ENCODE results near the gene IL34. TPM values are rescaled to one million over a fixed set of nuclear protein-coding genes. Genes with fewer than 3 reads are reported as not detected.

The IL34 gene
- total and polyA plus RNA-seq, 7 experiments from 2014 or later: 0.38 to 1.1 (median 0.50) TPM; not detected in 4

DNA sequence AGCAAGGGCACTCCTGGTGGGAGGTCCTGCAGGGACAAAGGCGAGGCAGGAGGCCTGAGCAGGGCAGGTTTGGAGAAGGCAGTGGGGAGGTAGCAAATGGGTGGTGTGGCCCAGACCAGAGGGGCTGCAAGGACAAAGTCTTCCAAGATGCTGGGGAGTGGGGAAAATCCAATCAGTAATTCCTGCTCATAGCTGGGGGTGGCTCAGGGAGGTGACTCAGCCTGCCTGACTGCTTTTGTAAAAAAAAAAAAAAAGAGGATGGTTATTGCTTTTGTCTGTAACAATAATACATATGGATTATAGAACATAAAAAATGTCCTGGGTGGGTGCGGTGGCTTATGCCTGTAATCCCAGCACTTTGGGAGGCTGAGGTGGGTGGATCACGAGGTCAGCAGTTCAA lies 5.2 kb downstream of the IL34 start:
- H3K27me3 Mint-ChIP-seq: peaks cover 0 to 3% (median 0%) of the 10 kb centered on the region in 5 donors
- no peak overlapping the region for H3K27ac ChIP-seq (ENCODE audit: low read depth, low read length)
- no peaks in the 10 kb centered on the region for H3K36me3 ChIP-seq (ENCODE audit: control insufficient read depth in 2 of 3, insufficient read depth in 3 of 3, low read length in 3 of 3)
- DNase-seq (no peak), ATAC-seq (no peak)
- peaks cover 0 to 3% of the 10 kb centered on the region in 2 donors for H3K4me1 ChIP-seq (ENCODE audit: control insufficient read depth in 2 of 2, insufficient read depth in 2 of 2, low read length in 2 of 2)
- H3K9me3 Mint-ChIP-seq: peaks cover 0 to 2% (median 0%) of the 10 kb centered on the region in 11 donors
- CTCF ChIA-PET: interaction anchor here (0.7 to 0.8 kb wide), 2 partner anchors 11 to 282 kb away, joined by 3 to 4 read pairs; no protein-coding TSS in a partner anchor
- intact Hi-C loops (cut with micrococcal nuclease): loop anchor here (5.0 to 10.0 kb wide), 4 partner anchors 74 to 269 kb away; no protein-coding TSS in a partner anchor
- no peaks in the 10 kb centered on the region for H3K36me3 Mint-ChIP-seq
- peak overlapping the region in 2 of 9 donors; percentile 4 to 32 for H3K27ac Mint-ChIP-seq
- H3K4me1 Mint-ChIP-seq: peaks cover 4 to 6% (median 5%) of the 10 kb centered on the region in 7 donors
- no peak overlapping the region for H3K4me3 Mint-ChIP-seq
- H3K9me3 ChIP-seq (ENCODE audit: control insufficient read depth in 2 of 3, low read length in 3 of 3): no peaks in the 10 kb centered on the region
- no peaks in the 10 kb centered on the region for H3K27me3 ChIP-seq (ENCODE audit: control insufficient read depth in 2 of 2, insufficient read depth in 2 of 2, low read length in 2 of 2)
- POLR2A ChIA-PET: no interaction called here
- no peak overlapping the region for H3K4me3 ChIP-seq (ENCODE audit: low read length)

DNA sequence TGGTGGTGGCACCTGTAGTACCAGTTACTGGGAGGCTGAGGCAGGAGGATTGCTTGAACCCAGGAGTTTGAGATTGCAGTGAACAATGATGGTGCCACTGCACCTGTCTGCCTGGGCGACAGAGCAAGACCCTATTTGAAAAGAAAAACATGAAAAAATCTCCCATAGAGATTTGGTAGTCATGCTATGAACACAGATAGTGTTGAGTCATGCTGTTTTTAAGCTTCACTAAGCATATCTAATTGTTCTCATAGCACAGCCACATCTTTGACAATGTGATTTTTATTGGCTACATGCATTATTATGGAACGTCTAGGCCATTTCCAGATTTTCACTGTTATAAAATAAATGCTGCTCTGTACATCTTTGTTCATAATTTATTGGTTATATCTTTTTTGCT lies 6.0 kb downstream of the IL34 start:
- Mint-ChIP-seq H3K9me3 (peaks cover 0 to 2% (median 0%) of the 10 kb centered on the region in 11 donors), H3K4me3 (no peak overlapping the region), H3K4me1 (peaks cover 4 to 6% (median 5%) of the 10 kb centered on the region in 7 donors), H3K36me3 (no peaks in the 10 kb centered on the region), H3K27ac (no peak overlapping the region), H3K27me3 (peaks cover 0 to 3% (median 0%) of the 10 kb centered on the region in 5 donors)
- intact Hi-C loops (cut with micrococcal nuclease): loop anchor here (2.0 to 10.0 kb wide), 5 partner anchors 75 to 270 kb away; no protein-coding TSS in a partner anchor
- H3K9me3 ChIP-seq (ENCODE audit: control insufficient read depth in 2 of 3, low read length in 3 of 3): no peaks in the 10 kb centered on the region
- DNase-seq: no peak
- no peaks in the 10 kb centered on the region for H3K27me3 ChIP-seq (ENCODE audit: control insufficient read depth in 2 of 2, insufficient read depth in 2 of 2, low read length in 2 of 2)
- H3K36me3 ChIP-seq (ENCODE audit: control insufficient read depth in 2 of 3, insufficient read depth in 3 of 3, low read length in 3 of 3): no peaks in the 10 kb centered on the region
- CTCF ChIA-PET: interaction anchor here (0.8 to 0.9 kb wide), 2 partner anchors 279 to 282 kb away, joined by 3 to 4 read pairs; no protein-coding TSS in a partner anchor
- H3K4me3 ChIP-seq (ENCODE audit: low read length): no peak overlapping the region
- peaks cover 0 to 3% of the 10 kb centered on the region in 2 donors for H3K4me1 ChIP-seq (ENCODE audit: control insufficient read depth in 2 of 2, insufficient read depth in 2 of 2, low read length in 2 of 2)
- POLR2A ChIA-PET: no interaction called here
- no peak overlapping the region for H3K27ac ChIP-seq (ENCODE audit: low read depth, low read length)
- ATAC-seq: no peak

DNA sequence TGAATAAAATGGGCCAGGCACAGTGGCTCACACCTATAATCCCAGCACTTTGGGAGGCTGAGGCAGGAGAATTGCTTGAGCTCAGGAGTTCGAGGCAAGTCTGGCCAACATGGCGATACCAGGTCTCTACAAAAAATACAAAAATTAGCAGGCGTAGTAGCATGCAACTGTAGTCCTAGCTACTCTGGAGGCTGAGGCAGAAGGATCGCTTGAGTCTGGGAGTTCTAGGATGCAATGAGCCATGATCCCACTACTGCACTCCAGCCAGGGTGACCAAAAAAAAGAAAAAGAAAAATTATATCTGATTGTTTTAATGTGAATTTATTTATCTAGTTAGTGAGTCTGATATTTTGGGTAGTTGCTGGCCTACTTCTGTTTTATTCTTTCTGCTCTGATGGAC lies 7.0 kb downstream of the IL34 start:
- no peak overlapping the region for H3K27ac ChIP-seq (ENCODE audit: low read depth, low read length)
- CTCF ChIA-PET: interaction anchor here (0.7 to 3.0 kb wide), 5 partner anchors 28 to 281 kb away, joined by 3 to 15 read pairs (median 3); no protein-coding TSS in a partner anchor
- Mint-ChIP-seq H3K36me3 (no peaks in the 10 kb centered on the region), H3K27me3 (peaks cover 0 to 3% (median 0%) of the 10 kb centered on the region in 5 donors), H3K4me1 (peaks cover 4 to 6% (median 5%) of the 10 kb centered on the region in 7 donors), H3K27ac (peak overlapping the region in 3 of 9 donors; percentile 3 to 60 (median 54)), H3K9me3 (peaks cover 0 to 2% (median 0%) of the 10 kb centered on the region in 11 donors), H3K4me3 (peak overlapping the region in 2 of 10 donors; percentile 50 to 52)
- intact Hi-C loops (cut with micrococcal nuclease): loop anchor here (1.0 to 10.0 kb wide), 9 partner anchors 76 to 1257 kb away; no protein-coding TSS in a partner anchor
- no peaks in the 10 kb centered on the region for H3K36me3 ChIP-seq (ENCODE audit: control insufficient read depth in 2 of 3, insufficient read depth in 3 of 3, low read length in 3 of 3)
- H3K27me3 ChIP-seq (ENCODE audit: control insufficient read depth in 2 of 2, insufficient read depth in 2 of 2, low read length in 2 of 2): no peaks in the 10 kb centered on the region
- H3K4me1 ChIP-seq (ENCODE audit: control insufficient read depth in 2 of 2, insufficient read depth in 2 of 2, low read length in 2 of 2): peaks cover 0 to 3% of the 10 kb centered on the region in 2 donors
- no peak for DNase-seq
- H3K9me3 ChIP-seq (ENCODE audit: control insufficient read depth in 2 of 3, low read length in 3 of 3): no peaks in the 10 kb centered on the region
- no peak overlapping the region for H3K4me3 ChIP-seq (ENCODE audit: low read length)
- POLR2A ChIA-PET: no interaction called here
- no peak for ATAC-seq

DNA sequence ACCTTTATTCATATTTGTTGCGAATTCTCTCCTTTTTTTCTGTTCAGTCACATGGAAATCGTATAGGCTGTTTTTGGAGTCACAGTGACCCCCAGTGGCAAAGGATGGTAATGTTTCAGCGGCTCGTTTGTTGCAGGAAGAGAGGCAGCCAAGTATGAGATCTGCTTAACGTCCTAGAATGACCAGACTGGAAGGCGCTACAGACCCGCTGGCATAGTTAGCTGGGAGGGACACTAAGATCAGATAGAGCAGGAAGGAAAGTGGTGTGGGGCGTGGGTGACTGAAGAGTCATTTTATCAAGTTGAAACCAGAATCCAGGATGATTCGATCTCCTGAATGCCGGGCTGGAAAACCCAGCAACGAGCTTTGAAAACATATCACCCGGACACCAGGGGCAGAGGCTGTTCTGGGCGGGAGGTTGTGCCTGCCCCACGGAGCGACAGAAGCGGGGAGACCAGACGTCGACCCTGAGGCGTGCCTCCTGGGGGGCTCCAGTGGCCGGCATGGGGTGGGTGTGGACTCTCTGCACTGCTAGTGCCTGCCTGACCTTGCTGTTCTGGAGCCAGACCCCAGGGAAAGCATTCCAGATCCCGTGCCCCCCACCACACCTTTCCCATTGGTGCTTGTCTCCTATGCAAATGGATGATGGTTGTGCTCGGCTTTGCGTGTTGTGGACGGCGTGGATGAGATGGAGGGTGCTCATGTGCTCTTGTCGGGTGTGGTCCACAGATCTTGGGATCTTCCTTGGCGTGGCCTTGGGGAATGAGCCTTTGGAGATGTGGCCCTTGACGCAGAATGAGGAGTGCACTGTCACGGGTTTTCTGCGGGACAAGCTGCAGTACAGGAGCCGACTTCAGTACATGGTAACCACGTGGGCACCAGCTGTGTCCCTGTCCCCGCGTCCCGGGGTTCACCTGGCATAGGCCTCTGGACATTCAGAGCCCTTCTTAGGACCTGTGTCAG lies 7.7 kb downstream of the IL34 start:
- POLR2A ChIA-PET: no interaction called here
- H3K27ac Mint-ChIP-seq: peak overlapping the region in 4 of 9 donors; percentile 3 to 60 (median 51)
- DNase-seq (peak; percentile 57 to 86 (median 77)), ATAC-seq (peak; percentile 89)
- Histone ChIP-seq H3K4me1 (ENCODE audit: control insufficient read depth in 2 of 2, insufficient read depth in 2 of 2, low read length in 2 of 2) (peaks cover 0 to 3% of the 10 kb centered on the region in 2 donors), H3K36me3 (ENCODE audit: control insufficient read depth in 2 of 3, insufficient read depth in 3 of 3, low read length in 3 of 3) (no peaks in the 10 kb centered on the region), H3K27me3 (ENCODE audit: control insufficient read depth in 2 of 2, insufficient read depth in 2 of 2, low read length in 2 of 2) (no peaks in the 10 kb centered on the region), H3K9me3 (ENCODE audit: control insufficient read depth in 2 of 3, low read length in 3 of 3) (no peaks in the 10 kb centered on the region), H3K27ac (ENCODE audit: low read depth, low read length) (no peak overlapping the region), H3K4me3 (ENCODE audit: low read length) (no peak overlapping the region)
- H3K36me3 Mint-ChIP-seq: no peaks in the 10 kb centered on the region
- peaks cover 4 to 6% (median 5%) of the 10 kb centered on the region in 7 donors for H3K4me1 Mint-ChIP-seq
- intact Hi-C loops (cut with micrococcal nuclease): loop anchor here (1.0 to 10.0 kb wide), 9 partner anchors 77 to 1258 kb away; no protein-coding TSS in a partner anchor
- peaks cover 0 to 3% (median 0%) of the 10 kb centered on the region in 5 donors for H3K27me3 Mint-ChIP-seq
- peak overlapping the region; percentile 3 to 76 (median 51) for H3K4me3 Mint-ChIP-seq
- CTCF ChIA-PET: interaction anchor here (0.5 to 3.0 kb wide), 11 partner anchors 27 to 1991 kb away, joined by 3 to 15 read pairs (median 3); no protein-coding TSS in a partner anchor
- peaks cover 0 to 2% (median 0%) of the 10 kb centered on the region in 11 donors for H3K9me3 Mint-ChIP-seq

DNA sequence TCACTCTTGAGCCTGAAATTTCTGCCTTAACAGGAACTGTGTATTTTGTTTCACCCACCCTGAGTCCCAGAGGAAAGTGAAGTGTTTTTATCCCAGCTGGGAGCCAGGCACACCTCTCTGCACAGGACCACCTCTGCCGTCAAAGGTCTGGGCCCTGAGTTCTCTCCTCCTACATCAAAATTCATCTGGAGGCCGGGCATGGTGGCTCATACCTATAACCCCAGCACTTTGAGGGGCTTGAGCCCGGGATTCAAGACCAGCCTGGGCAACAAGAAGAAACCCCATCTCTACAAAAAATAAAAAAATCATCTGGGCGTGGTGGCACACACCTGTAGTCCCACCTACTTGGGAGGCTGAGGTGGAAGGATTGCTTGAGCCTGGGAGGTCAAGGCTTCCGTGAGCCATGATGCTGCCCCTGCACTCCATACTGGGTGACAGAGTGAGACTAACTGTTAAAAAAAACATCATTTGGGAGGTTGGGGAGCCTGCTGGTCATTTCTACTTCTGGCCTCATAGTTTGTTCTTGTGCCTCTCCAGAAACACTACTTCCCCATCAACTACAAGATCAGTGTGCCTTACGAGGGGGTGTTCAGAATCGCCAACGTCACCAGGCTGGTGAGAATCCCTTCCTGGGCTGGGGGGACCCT lies 9.8 kb downstream of the IL34 start:
- Mint-ChIP-seq H3K27ac (no peak overlapping the region), H3K4me1 (peaks cover 4 to 6% (median 5%) of the 10 kb centered on the region in 7 donors), H3K4me3 (no peak overlapping the region), H3K36me3 (no peaks in the 10 kb centered on the region), H3K27me3 (peaks cover 0 to 3% (median 0%) of the 10 kb centered on the region in 5 donors), H3K9me3 (peaks cover 0 to 2% (median 0%) of the 10 kb centered on the region in 11 donors)
- ATAC-seq (no peak), DNase-seq (no peak)
- Histone ChIP-seq H3K4me1 (ENCODE audit: control insufficient read depth in 2 of 2, insufficient read depth in 2 of 2, low read length in 2 of 2) (peaks cover 0 to 3% of the 10 kb centered on the region in 2 donors), H3K4me3 (ENCODE audit: low read length) (no peak overlapping the region), H3K9me3 (ENCODE audit: control insufficient read depth in 2 of 3, low read length in 3 of 3) (no peaks in the 10 kb centered on the region), H3K36me3 (ENCODE audit: control insufficient read depth in 2 of 3, insufficient read depth in 3 of 3, low read length in 3 of 3) (no peaks in the 10 kb centered on the region), H3K27ac (ENCODE audit: low read depth, low read length) (no peak overlapping the region), H3K27me3 (ENCODE audit: control insufficient read depth in 2 of 2, insufficient read depth in 2 of 2, low read length in 2 of 2) (no peaks in the 10 kb centered on the region)
- POLR2A ChIA-PET: no interaction called here
- CTCF ChIA-PET: interaction anchor here (0.9 kb wide), 1 partner anchor 63 kb away, joined by 3 read pairs; no protein-coding TSS in a partner anchor
- intact Hi-C loops (cut with micrococcal nuclease): loop anchor here in 1 of 2 donors (10.0 kb wide), 1 partner anchor 101 kb away; no protein-coding TSS in a partner anchor

DNA sequence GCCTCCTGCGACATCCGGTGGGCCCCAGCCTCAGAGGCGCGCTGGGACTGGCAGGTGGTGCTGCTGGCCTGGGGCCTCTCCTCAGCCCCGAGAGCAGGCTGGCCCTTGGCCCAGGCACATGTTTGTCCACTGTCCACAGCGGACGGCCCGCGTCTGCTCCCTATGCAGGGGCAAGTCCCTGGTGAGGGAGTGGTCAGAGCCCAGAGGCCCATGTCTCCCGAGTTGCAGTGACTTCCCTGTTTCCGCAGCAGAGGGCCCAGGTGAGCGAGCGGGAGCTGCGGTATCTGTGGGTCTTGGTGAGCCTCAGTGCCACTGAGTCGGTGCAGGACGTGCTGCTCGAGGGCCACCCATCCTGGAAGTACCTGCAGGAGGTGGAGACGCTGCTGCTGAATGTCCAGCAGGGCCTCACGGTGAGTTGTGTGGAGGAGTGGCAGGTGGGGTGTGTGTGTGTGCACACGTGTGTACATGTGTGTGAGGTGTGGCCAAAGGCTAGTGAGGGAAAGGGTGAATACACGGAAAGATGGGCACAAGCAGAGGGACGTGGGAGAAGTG lies 10.4 kb downstream of the IL34 start:
- POLR2A ChIA-PET: no interaction called here
- H3K4me1 Mint-ChIP-seq: peaks cover 4 to 6% (median 5%) of the 10 kb centered on the region in 7 donors

More for the DNA sequence above, 10.4 kb downstream of the IL34 start:
- no peaks in the 10 kb centered on the region for H3K36me3 ChIP-seq (ENCODE audit: control insufficient read depth in 2 of 3, insufficient read depth in 3 of 3, low read length in 3 of 3)
- no peak overlapping the region for H3K4me3 ChIP-seq (ENCODE audit: low read length)
- no peaks in the 10 kb centered on the region for H3K27me3 ChIP-seq (ENCODE audit: control insufficient read depth in 2 of 2, insufficient read depth in 2 of 2, low read length in 2 of 2)
- H3K27ac ChIP-seq (ENCODE audit: low read depth, low read length): no peak overlapping the region
- Mint-ChIP-seq H3K27me3 (peaks cover 0 to 3% (median 0%) of the 10 kb centered on the region in 5 donors), H3K4me3 (no peak overlapping the region), H3K9me3 (peaks cover 0 to 2% (median 0%) of the 10 kb centered on the region in 11 donors), H3K36me3 (no peaks in the 10 kb centered on the region), H3K27ac (no peak overlapping the region)
- CTCF ChIA-PET: no interaction called here
- ATAC-seq (no peak), DNase-seq (no peak)
- no peaks in the 10 kb centered on the region for H3K9me3 ChIP-seq (ENCODE audit: control insufficient read depth in 2 of 3, low read length in 3 of 3)
- intact Hi-C loops (cut with micrococcal nuclease): loop anchor here in 1 of 2 donors (10.0 kb wide), 1 partner anchor 102 kb away; no protein-coding TSS in a partner anchor
- peaks cover 0 to 3% of the 10 kb centered on the region in 2 donors for H3K4me1 ChIP-seq (ENCODE audit: control insufficient read depth in 2 of 2, insufficient read depth in 2 of 2, low read length in 2 of 2)
